ENCODE results near the gene SGK2.
"Not testable (repeated sequence)": the region's sequence is repeated elsewhere in the genome, so short reads cannot be mapped to it uniquely, and the experiment has no call there.

The SGK2 gene

DNA sequence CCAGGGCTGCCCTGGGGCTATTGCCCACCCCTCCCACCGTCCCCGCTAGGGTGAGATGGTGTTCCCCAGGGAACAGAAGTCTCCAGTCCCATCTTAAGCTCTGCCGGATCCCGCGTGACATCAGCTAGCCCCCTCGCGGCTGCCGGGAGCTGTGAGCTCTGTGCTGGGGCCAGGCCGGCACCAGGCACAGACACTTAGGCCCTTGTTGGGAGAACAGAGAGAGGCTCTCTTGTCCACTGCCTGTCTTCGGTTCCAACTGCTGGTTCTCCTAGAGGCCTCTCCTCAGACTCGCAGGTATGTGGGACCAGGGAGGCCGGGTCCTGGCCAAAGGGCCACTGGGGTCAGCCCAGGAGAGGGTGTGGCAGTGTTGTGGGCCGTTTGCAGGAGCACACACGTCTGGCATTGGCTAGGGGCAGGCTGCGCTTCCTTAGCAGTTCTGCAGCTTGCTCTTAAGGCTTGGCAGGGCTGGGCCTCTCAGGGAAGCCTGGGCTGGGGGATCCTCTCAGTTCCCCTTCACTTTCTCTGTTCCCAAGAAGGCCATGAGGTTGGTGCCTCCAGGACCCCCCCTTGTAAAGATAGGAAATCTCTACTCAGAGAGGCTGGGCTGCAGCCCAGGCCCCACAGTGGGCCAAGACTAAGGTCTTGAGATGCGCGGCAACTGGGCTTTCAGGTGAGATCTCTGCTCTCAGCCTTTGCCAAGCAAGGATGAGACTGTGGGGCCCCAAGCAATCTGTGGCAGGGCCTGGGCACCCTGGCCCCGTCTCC lies 6.3 kb downstream of the SGK2 start:
- no peak for DNase-seq

- no peak for DNase-seq
These were observed 6.9 kb downstream of the SGK2 start for GRCh38 chr20:43565758-43566104.

- DNase-seq, result peak; percentile 30 to 47
These were observed 8.7 kb downstream of the SGK2 start for GRCh38 chr20:43567477-43567876.

DNA sequence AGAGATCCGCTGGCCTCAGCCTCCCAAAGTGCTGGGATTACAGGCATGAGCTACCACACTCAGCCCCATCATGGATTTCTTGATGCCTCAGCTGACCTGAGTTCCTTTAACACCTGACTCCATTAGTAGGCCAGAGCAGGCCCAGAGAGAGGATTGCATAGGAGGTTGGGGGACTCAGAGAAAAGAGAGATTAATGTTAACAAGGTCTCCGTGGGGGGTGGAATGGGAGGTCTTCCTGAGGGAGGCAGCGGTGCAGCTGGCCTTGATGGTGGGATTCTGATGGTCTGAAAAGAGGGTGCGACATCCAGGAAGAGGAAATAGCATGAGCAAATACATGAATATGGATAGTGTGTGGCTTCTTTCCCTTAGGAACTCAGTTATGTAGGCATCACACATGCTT lies 9.9 kb downstream of the SGK2 start:
- no peak for DNase-seq

DNA sequence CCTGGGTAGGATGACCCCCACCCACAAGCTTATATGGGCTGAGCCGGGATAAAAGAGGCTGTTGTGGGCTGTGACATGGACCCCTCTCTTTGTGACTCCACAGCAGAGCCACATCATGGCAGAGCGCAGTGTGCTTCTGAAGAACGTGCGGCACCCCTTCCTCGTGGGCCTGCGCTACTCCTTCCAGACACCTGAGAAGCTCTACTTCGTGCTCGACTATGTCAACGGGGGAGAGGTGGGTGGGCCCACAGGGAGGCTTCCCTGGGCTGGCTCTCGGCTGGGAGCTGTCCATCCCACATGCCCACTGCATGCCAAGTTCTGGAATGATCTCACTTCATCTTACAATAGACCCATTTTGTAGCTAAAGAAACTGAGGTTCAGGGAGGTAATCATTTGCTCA lies 10.5 kb downstream of the SGK2 start:
- no peak for DNase-seq

DNA sequence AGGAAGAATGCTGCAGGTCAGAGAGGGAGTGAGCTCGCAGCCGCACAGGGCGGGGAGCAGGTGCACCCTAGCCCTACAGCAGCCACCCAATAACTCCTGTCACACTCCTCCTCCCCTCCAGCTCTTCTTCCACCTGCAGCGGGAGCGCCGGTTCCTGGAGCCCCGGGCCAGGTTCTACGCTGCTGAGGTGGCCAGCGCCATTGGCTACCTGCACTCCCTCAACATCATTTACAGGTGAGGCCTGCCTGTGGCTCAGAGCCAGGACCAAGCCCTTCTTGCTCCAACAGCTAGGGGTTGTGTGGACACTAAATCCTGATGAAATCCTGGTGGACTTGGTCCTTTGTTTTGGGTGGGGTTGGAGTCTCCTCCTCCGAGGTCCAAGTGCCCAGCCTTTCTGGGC lies 11.7 kb downstream of the SGK2 start:
- no peak for DNase-seq

DNA sequence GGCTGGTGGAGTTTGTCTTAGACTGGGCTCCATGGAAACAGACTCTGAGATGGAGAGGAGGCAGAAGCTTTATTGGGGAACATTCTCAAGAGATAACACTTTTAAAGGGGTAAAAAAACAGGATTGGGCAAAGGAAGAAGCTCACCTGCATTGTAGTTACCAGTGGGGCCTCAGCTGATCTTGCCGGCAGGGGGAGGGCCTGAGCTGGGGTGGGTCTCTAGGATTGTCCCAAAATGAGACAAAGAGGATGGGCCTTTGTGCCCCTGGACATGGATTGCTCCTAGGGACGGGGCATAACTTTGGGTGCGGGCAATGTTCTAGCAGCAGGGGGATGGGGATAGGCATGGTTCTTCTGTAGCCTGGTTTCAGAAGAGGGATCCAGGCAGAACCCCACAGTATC lies 12.5 kb downstream of the SGK2 start:
- DNase-seq, result no peak

- DNase-seq, result no peak
These were observed 12.9 kb downstream of the SGK2 start for GRCh38 chr20:43571771-43572170.

DNA sequence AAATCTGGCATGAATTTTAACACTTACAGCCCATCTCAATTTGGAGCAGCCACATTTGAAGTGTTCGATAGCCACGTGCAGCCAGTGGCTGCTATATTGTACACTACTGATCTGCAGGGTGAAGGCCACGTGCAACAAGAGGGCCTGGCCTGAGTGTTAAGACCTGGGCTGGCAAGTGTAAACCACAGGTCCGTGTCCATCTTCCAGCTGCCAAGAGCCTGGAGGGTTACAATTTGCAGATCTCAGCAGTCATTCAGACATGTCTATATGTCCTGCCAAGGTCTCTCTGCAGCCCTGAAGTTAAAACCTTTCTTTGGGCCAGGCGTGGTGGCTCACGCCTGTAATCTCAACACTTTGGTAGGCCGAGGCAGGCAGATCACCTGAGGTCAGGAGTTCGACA lies 14.1 kb downstream of the SGK2 start:
- no peak for DNase-seq

- DNase-seq, result no peak
These were observed 17.3 kb downstream of the SGK2 start for GRCh38 chr20:43576108-43576507.

DNA sequence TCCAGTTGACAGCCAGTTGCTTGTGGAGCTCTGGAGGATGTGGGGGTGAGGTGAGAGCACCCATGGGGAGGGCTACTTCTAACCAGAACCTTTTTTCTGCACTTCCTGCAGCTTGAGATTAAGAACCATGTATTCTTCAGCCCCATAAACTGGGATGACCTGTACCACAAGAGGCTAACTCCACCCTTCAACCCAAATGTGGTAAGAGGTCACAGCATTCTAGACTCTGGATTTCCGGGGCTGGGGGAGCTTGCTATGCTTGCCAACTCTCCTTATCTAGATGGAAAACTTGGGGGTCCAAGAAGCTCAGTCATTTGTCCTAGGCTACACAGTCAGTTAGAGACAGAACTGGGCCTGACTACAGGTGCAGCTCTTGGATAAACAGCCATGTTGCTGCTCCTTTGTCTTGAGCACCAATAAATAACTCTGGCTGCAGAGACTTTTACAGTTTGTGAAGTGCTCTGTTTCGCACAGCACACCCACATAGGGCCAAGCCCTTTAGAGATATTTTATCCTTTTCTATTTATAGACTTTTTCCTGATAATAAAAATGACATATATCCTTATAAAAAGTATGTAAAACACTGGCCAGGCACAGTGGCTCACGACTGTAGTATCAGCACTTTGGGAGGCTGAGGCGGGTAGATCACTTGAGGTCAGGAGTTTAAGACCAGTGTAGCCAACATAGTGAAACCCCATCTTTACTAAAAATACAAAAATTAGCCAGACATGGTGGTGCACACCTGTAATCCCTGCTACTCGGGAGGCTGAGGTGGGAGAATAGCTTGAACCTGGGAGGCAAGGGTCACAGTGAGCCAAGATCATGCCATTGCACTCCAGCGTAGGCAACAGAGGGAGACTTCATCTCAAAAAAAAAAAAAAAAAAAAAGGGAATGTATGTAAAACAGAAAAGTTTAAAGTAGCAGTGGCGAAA lies 21.3 kb downstream of the SGK2 start:
- DNase-seq, result no peak

GRCh38 chr20:43583133-43583864 lies 24.5 kb downstream of the SGK2 start:
- DNase-seq, result no peak

GRCh38 chr20:43583982-43584432 lies 25.2 kb downstream of the SGK2 start:
- DNase-seq, result peak in 1 of 2 donors; percentile 5

DNA sequence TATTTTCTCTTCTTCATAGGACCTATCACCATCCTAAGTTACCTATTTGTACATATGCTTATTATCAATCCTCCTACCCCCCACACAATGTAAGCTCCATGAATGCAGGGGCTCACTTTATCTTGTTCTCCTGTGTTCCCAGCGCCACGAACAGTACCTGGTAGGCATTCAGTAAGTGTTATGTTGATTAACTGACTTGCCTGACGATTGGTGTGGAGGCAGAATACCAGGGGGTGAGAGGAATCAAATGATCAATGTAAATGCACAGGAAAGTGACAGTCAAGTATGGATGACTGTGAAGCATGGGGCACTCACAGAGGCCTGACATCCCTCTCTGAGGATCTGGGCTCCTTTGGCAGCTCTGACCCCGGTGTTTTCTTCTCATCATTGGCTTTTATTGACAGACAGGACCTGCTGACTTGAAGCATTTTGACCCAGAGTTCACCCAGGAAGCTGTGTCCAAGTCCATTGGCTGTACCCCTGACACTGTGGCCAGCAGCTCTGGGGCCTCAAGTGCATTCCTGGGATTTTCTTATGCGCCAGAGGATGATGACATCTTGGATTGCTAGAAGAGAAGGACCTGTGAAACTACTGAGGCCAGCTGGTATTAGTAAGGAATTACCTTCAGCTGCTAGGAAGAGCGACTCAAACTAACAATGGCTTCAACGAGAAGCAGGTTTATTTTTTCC lies 25.8 kb downstream of the SGK2 start:
- DNase-seq, result no peak

- no peak for DNase-seq
These were observed 27.8 kb downstream of the SGK2 start for GRCh38 chr20:43586641-43587040.

DNA sequence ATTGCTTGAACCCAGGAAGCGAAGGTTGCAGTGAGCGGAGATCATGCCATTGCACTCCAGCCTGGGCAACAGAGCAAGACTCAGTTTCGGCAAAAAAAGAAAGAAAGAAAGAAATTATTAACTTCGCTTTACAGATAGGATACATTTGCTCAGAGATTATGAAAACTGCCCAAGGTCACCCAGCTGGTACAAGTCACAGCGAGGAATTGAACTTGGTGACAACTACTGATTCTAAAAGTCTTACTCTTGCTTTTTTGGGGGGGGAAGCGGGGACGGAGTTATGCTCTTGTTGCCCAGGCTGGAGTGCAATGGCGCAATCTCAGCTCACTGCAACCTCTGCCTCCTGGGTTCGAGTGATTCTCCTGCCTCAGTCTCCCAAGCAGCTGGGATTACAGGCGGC lies 29.7 kb downstream of the SGK2 start:
- not testable (repeated sequence) for DNase-seq

DNA sequence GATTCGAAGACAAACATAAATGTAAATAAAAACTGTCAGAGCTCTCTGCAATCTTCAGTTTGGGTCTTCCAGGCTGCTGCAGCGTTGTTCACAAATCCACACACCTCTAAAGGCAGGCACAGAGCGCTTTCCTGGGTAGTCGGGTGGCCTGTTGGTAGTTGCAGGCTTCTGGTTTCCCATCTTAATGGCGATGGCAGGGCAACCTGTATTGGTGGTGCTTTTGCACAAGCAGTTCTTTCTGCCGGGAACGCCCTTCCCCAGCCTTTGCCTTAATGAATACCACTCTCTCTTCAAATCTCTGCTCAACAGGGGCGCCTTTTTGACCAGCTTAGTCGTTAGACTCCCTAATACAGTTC lies 31.2 kb downstream of the SGK2 start:
- no peak for DNase-seq

DNA sequence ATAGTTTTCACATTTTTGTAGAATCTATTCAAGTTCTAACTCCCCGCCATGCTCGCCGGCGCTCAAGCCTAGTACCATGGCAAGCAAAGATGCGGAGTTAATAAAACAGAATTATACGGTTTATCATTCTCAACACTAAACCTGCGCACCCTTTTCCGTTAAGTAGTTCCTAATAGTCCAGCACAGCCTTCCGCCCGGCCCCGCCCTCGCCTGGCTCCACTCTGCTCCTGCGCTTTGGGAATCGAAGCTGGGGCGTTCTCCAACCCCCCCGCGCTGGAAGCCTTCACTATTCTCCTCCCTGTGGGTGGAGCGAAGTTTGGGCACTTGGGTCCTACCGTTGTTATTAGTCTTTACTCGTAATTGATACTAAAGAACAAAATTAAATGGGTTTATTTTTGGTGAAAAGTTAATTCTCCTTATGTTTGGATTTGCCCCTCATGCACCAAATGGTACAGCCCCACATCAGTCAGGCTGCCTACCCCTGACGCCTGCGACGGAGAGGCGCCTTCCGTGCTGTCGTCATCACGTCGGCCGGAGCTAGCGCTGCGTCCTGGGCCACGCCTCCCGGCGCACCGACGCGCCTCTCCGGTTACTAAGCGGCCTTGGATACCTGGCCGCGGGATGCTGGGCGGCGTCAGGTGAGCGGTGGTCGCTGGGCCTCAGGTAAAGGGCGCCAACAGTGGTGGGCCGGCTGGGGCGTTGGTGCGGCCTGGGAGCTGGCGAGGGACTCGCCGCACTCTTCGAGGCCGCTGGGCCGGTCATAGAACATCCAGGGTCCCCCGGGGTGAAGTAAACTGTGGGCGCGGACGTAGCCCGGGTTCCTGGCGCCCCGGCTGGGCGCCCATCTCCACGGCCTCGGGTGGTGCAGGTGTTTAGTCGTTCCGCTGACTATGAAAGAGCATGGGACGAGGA lies 31.8 kb downstream of the SGK2 start, which contains the start of gene IFT52:
IFT52 (plus strand) TSS at position 546 of the 912 bp plus-strand sequence. CDS start 3,762 bp downstream, outside the sequence.
- DNase-seq, result peak; percentile 83 to 93

DNA sequence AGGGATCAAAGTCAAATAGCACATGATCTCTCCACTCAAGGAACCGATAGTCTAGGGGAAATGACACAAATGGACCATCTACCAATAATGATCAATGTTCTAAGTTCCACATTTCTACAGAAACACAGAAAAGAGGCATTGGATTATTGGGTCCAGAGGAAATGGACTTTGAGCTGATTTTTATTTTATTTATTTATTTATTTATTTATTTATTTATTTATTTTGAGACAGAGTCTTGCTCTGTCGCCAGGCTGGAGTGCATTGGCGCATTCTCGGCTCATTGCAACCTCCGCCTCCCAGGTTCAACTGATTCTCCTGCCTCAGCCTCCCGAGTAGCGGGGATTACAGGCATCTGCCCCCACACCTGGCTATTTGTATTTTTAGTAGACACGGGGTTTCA lies 43.1 kb downstream of the SGK2 start:
- DNase-seq, result not testable (repeated sequence)

DNA sequence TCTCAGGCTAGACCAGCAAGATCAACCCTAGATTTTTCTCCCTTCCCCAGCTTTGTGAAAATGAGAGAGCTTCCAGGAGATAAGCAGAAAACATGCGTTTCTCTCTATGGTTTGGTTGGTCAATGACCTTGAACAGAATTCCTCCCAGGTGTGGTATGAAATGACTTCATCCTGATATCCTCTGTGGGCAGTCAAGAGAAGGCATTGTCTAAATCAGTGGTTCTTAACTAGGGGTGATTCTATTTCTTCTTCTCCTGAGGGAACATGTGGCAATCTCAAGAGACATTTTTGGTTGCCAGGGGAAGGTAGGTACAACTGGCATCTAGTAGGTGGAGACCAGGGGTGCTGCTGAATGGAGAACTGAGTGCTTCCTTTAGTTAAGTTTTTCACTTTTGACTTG lies 44.3 kb downstream of the SGK2 start:
- no peak for DNase-seq

- no peak for DNase-seq
These were observed 46.9 kb downstream of the SGK2 start for GRCh38 chr20:43605715-43606114.

- not testable (repeated sequence) for DNase-seq
These were observed 48.5 kb downstream of the SGK2 start for GRCh38 chr20:43607278-43607677.
